ENCODE results near the gene TCEA3. TPM values are rescaled to one million over a fixed set of nuclear protein-coding genes. Genes with fewer than 3 reads are reported as not detected.

The TCEA3 gene
- total RNA-seq, 1 donor from 2014 or later: 3.3 TPM

GRCh38 chr1:23470282-23471070 lies 45.9 kb upstream of the TCEA3 start:
- Histone ChIP-seq H3K4me2 (ENCODE audit: low read length) (peak overlapping the region; percentile 52), H3K36me3 (ENCODE audit: insufficient read depth, low read length) (no peaks in the 10 kb centered on the region), H3K79me2 (ENCODE audit: insufficient read depth, low read length) (peaks cover 3% of the 10 kb centered on the region), H3K9ac (ENCODE audit: low read length) (no peak overlapping the region), H2AFZ (ENCODE audit: low read depth, low read length) (no peak overlapping the region), H3K4me1 (ENCODE audit: insufficient read depth, low read length) (peaks cover 15% of the 10 kb centered on the region), H4K20me1 (ENCODE audit: insufficient read depth, low read length) (peaks cover 65% of the 10 kb centered on the region), H3K27ac (ENCODE audit: low read depth, low read length) (peak overlapping the region; percentile 12), H3K27me3 (ENCODE audit: insufficient read depth, low read length) (no peaks in the 10 kb centered on the region), H3K4me3 (ENCODE audit: insufficient read depth, low read depth, low read length) (no peak overlapping the region), H3K9me3 (ENCODE audit: insufficient read depth, low read depth, low read length) (no peaks in the 10 kb centered on the region)
- Mint-ChIP-seq H3K9me3 (ENCODE audit: unreplicated experiment) (no peaks in the 10 kb centered on the region), H3K36me3 (ENCODE audit: low read depth, unreplicated experiment) (peaks cover 7% of the 10 kb centered on the region), H3K4me1 (ENCODE audit: low read depth, unreplicated experiment) (peaks cover 32% of the 10 kb centered on the region), H3K27ac (ENCODE audit: unreplicated experiment) (no peak overlapping the region), H3K4me3 (ENCODE audit: unreplicated experiment) (no peak overlapping the region), H3K27me3 (ENCODE audit: low read depth, unreplicated experiment) (no peaks in the 10 kb centered on the region)
- FAIRE-seq (no peak), DNase-seq (ENCODE audit: low read depth) (peak; percentile 85)
- TF ChIP-seq, protein P1, sequence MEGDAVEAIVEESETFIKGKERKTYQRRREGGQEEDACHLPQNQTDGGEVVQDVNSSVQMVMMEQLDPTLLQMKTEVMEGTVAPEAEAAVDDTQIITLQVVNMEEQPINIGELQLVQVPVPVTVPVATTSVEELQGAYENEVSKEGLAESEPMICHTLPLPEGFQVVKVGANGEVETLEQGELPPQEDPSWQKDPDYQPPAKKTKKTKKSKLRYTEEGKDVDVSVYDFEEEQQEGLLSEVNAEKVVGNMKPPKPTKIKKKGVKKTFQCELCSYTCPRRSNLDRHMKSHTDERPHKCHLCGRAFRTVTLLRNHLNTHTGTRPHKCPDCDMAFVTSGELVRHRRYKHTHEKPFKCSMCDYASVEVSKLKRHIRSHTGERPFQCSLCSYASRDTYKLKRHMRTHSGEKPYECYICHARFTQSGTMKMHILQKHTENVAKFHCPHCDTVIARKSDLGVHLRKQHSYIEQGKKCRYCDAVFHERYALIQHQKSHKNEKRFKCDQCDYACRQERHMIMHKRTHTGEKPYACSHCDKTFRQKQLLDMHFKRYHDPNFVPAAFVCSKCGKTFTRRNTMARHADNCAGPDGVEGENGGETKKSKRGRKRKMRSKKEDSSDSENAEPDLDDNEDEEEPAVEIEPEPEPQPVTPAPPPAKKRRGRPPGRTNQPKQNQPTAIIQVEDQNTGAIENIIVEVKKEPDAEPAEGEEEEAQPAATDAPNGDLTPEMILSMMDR (IDR thresholded peaks at IDR 0.05; ENCODE audit: insufficient read depth, low read depth, low read length): no peak
- TF ChIP-seq EZH2 (IDR thresholded peaks at IDR 0.05; ENCODE audit: insufficient read depth, low read length): no peak

GRCh38 chr1:23469372-23469982 lies 44.9 kb upstream of the TCEA3 start:
- DNase-seq (ENCODE audit: low read depth): no peak
- H3K36me3 ChIP-seq (ENCODE audit: insufficient read depth, low read length): no peaks in the 10 kb centered on the region

More at GRCh38 chr1:23469372-23469982, 44.9 kb upstream of the TCEA3 start:
- Histone ChIP-seq H3K27me3 (ENCODE audit: insufficient read depth, low read length) (no peaks in the 10 kb centered on the region), H3K4me2 (ENCODE audit: low read length) (no peak overlapping the region), H3K4me1 (ENCODE audit: insufficient read depth, low read length) (peaks cover 8% of the 10 kb centered on the region), H3K79me2 (ENCODE audit: insufficient read depth, low read length) (peaks cover 3% of the 10 kb centered on the region), H3K4me3 (ENCODE audit: insufficient read depth, low read depth, low read length) (no peak overlapping the region), H3K9ac (ENCODE audit: low read length) (no peak overlapping the region), H2AFZ (ENCODE audit: low read depth, low read length) (no peak overlapping the region), H4K20me1 (ENCODE audit: insufficient read depth, low read length) (peaks cover 60% of the 10 kb centered on the region), H3K9me3 (ENCODE audit: insufficient read depth, low read depth, low read length) (no peaks in the 10 kb centered on the region), H3K27ac (ENCODE audit: low read depth, low read length) (no peak overlapping the region)
- H3K4me3 Mint-ChIP-seq (ENCODE audit: unreplicated experiment): no peak overlapping the region
- no peak for TF ChIP-seq EZH2 (IDR thresholded peaks at IDR 0.05; ENCODE audit: insufficient read depth, low read length)
- TF ChIP-seq, protein P1 (IDR thresholded peaks at IDR 0.05; ENCODE audit: insufficient read depth, low read depth, low read length): no peak
- H3K4me1 Mint-ChIP-seq (ENCODE audit: low read depth, unreplicated experiment): peaks cover 26% of the 10 kb centered on the region
- no peaks in the 10 kb centered on the region for H3K27me3 Mint-ChIP-seq (ENCODE audit: low read depth, unreplicated experiment)
- H3K36me3 Mint-ChIP-seq (ENCODE audit: low read depth, unreplicated experiment): peaks cover 7% of the 10 kb centered on the region
- no peaks in the 10 kb centered on the region for H3K9me3 Mint-ChIP-seq (ENCODE audit: unreplicated experiment)
- peak; percentile 39 for FAIRE-seq
- no peak overlapping the region for H3K27ac Mint-ChIP-seq (ENCODE audit: unreplicated experiment)

Data from astrocyte (in vitro differentiated cells and primary cell).